GM23248 (cell line): ENCODE data around the gene HSPA5.

Experiments used
- EZH2 ChIP-seq: fragments of 200-600 bp; sonication (generic); IDR thresholded peaks from 2 replicates; pipeline ENCODE4 v1.6.1; 2018; ENCODE audit warnings: antibody characterized with exemption, mild to moderate bottlenecking; ENCODE audit not compliant: insufficient read depth, poor library complexity, severe bottlenecking
- EZH2phosphoT487 ChIP-seq: fragments of 200-600 bp; sonication (generic); IDR thresholded peaks from 2 replicates; pipeline ENCODE4 v1.6.1; 2018; ENCODE audit warnings: antibody characterized with exemption, moderate library complexity, mild to moderate bottlenecking, low read depth; ENCODE audit not compliant: insufficient read depth

DNA sequence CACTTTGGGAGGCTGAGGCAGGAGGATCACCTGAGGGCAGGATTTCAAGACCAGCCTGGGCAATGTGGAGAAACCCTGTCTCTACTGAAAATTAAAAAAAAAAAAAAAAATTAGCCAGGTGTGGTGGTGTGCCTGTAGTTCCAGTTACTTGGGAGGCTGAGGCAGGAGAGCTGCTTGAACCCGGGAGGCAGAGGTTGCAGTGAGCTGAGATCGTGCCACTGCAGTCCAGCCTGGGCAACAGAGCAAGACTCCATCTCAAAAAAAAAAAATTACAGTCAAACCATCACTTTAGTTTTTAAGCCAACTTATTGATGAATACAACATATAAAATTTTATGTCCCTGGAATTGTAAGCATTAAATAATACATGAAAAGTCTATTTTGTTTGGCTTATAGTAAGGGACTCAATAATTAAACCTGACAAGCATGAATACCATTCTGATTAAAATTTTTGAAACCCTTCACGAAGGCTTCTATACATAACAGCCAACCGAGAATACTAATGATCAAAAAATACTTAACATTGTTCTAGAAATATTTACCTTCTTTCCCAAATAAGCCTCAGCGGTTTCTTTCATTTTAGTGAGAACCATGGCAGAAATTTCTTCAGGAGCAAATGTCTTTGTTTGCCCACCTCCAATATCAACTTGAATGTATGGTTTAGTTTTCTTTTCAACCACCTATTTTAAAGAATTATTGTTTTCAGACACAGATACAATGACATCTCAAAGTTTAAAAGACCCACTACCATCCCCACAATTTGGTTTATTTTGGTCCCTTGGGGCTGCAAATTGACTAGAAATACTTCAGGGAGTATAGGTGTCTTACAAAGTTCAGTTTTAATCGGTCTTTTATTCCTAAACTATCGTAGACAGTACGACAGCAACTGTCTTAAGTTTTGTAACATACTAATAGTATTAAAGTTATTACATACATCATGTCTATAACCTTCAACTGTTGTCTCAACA is 1.2 kb downstream of the HSPA5 start:
- no peak for TF ChIP-seq EZH2
- TF ChIP-seq EZH2phosphoT487: no peak
